Measurements from ENCODE around the gene IGSF23.
"Not testable (repeated sequence)": the region's sequence is repeated elsewhere in the genome, so short reads cannot be mapped to it uniquely, and the experiment has no call there.

Gene IGSF23

DNA sequence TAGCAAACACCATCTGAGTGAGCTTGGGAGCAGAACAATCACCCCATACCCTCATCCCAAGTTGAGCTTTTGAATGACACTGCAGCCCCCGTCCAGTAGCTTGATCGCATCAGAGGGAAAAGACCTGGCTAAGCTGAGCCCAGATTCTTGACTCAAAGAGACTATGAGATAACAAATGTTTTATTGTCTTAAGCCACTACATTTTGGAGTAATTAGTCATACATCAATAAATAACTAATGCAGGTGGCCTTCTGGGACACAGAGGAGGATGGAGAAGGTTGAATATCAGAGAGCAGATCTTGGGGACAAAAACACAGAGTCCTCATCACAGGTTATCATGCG lies 24.6 kb upstream of the IGSF23 start:
- DNase-seq, result no peak
- Histone ChIP-seq H2AFZ (ENCODE audit: low read length) (no peak overlapping the region), H3K36me3 (replicated peaks; ENCODE audit: insufficient read depth, low read length) (no peaks in the 10 kb centered on the region), H3K4me2 (ENCODE audit: low read depth, low read length) (no peak overlapping the region), H3K9ac (ENCODE audit: low read length) (no peak overlapping the region), H3K4me1 (ENCODE audit: low read length) (no peaks in the 10 kb centered on the region), H3K27me3 (replicated peaks; ENCODE audit: insufficient read depth, low read length) (peaks cover 7% of the 10 kb centered on the region; the same call in 1 of the 2 replicates), H3K4me3 (ENCODE audit: low read length) (no peak overlapping the region), H4K20me1 (ENCODE audit: insufficient read depth, low read length) (no peaks in the 10 kb centered on the region), H3K9me2 (replicated peaks; ENCODE audit: insufficient read depth, low read length) (no peaks in the 10 kb centered on the region), H3K79me2 (ENCODE audit: low read length) (no peaks in the 10 kb centered on the region), H3K9me3 (replicated peaks; ENCODE audit: insufficient read depth, low read length) (no peaks in the 10 kb centered on the region), H3K27ac (ENCODE audit: low read length) (no peak overlapping the region), H3F3A (ENCODE audit: insufficient read depth, low read length) (no peaks in the 10 kb centered on the region)
- TF ChIP-seq EZH2 (optimal IDR thresholded peaks at IDR 0.05; ENCODE audit: low read depth, low read length), result no peak
- TF ChIP-seq EZH2phosphoT487 (IDR thresholded peaks at IDR 0.05; ENCODE audit: low read length), result no peak
- TF ChIP-seq, protein P1, sequence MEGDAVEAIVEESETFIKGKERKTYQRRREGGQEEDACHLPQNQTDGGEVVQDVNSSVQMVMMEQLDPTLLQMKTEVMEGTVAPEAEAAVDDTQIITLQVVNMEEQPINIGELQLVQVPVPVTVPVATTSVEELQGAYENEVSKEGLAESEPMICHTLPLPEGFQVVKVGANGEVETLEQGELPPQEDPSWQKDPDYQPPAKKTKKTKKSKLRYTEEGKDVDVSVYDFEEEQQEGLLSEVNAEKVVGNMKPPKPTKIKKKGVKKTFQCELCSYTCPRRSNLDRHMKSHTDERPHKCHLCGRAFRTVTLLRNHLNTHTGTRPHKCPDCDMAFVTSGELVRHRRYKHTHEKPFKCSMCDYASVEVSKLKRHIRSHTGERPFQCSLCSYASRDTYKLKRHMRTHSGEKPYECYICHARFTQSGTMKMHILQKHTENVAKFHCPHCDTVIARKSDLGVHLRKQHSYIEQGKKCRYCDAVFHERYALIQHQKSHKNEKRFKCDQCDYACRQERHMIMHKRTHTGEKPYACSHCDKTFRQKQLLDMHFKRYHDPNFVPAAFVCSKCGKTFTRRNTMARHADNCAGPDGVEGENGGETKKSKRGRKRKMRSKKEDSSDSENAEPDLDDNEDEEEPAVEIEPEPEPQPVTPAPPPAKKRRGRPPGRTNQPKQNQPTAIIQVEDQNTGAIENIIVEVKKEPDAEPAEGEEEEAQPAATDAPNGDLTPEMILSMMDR (IDR thresholded peaks at IDR 0.05; ENCODE audit: low read length), result no peak

DNA sequence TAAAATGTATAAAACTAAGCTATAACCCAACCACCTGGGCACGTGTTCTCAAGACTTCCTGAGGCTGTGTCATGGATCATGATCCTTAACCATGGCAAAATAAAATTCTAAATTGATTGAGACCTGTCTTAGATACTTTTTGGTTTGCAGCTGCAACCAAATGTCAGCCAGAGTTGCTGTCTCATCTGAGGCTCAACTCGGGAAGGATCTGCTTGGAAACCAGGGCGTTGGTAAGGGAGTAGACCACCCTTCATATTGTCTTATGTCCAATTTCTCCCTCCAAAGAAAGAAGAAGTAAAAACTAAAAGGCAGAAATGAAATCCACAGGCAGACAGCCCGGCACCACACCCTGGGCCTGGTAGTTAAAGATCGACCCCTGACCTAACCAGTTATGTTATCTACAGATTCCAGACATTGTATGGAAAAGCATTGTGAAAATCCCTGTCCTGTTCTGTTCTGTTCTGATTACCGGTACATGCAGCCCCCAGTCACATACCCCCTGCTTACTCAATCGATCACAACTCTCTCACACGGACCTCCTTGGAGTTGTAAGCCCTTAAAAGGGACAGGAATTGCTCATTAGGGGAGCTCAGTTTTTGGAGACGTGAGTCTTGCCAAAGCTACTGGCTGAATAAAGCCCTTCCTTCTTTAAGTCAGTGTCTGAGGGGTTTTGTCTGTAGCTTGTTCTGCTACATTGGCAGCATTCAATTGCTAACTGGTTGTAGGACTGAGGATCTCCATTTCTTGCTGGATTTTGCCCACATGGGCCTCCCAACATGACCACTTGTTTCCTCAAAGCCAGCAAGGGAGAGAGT lies 22.9 kb upstream of the IGSF23 start:
- H3K9me3 ChIP-seq (replicated peaks; ENCODE audit: insufficient read depth, low read length), result no peaks in the 10 kb centered on the region
- no peaks in the 10 kb centered on the region for H3K36me3 ChIP-seq (replicated peaks; ENCODE audit: insufficient read depth, low read length)
- H3K79me2 ChIP-seq (ENCODE audit: low read length), result no peaks in the 10 kb centered on the region
- no peak overlapping the region for H3K4me2 ChIP-seq (ENCODE audit: low read depth, low read length)
- H3K27me3 ChIP-seq (replicated peaks; ENCODE audit: insufficient read depth, low read length), result peaks cover 7% of the 10 kb centered on the region; the same call in 1 of the 2 replicates
- no peaks in the 10 kb centered on the region for H3K4me1 ChIP-seq (ENCODE audit: low read length)
- H3K9me2 ChIP-seq (replicated peaks; ENCODE audit: insufficient read depth, low read length), result no peaks in the 10 kb centered on the region
- H2AFZ ChIP-seq (ENCODE audit: low read length), result no peak overlapping the region
- H3K9ac ChIP-seq (ENCODE audit: low read length), result no peak overlapping the region
- no peak overlapping the region for H3K4me3 ChIP-seq (ENCODE audit: low read length)
- no peaks in the 10 kb centered on the region for H3F3A ChIP-seq (ENCODE audit: insufficient read depth, low read length)
- H3K27ac ChIP-seq (ENCODE audit: low read length), result no peak overlapping the region
- DNase-seq, result no peak
- H4K20me1 ChIP-seq (ENCODE audit: insufficient read depth, low read length), result no peaks in the 10 kb centered on the region
- TF ChIP-seq, protein P1 (IDR thresholded peaks at IDR 0.05; ENCODE audit: low read length), result no peak
- TF ChIP-seq EZH2 (optimal IDR thresholded peaks at IDR 0.05; ENCODE audit: low read depth, low read length) (no peak), EZH2phosphoT487 (IDR thresholded peaks at IDR 0.05; ENCODE audit: low read length) (no peak)

DNA sequence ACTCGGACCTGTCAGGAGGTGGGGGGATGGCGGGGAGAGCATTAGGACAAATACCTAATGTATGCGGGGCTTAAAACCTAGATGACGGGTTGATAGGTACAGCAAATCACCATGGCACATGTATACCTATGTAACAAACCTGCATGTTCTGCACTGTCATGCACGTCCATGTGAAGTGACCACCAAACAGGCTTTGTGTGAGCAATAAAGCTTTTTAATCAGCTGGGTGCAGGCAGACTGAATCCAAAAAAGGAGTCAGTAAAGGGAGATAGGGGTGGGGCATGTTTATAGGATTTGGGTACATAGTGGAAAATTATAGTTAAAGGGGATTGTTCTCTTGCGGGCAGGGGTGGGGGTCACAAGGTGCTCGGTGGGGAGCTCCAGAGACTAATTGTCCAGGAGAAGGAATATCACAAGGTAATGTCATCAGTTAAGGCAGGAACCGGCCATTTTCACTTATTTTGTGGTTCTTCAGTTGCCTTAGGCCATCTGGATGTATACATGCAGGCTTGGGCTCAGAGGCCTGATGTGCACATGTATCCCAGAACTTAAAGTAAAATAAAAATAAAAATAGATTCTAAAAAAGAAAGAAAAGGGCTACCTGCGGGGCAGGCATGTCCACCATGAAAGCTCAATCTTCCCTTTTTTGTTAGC lies 21.9 kb upstream of the IGSF23 start:
- H3K4me2 ChIP-seq (ENCODE audit: low read depth, low read length); DNase-seq; H3K9ac ChIP-seq (ENCODE audit: low read length); H3K4me3 ChIP-seq (ENCODE audit: low read length); H3K9me2 ChIP-seq (replicated peaks; ENCODE audit: insufficient read depth, low read length); H3K79me2 ChIP-seq (ENCODE audit: low read length); H3F3A ChIP-seq (ENCODE audit: insufficient read depth, low read length); H4K20me1 ChIP-seq (ENCODE audit: insufficient read depth, low read length); H3K27me3 ChIP-seq (replicated peaks; ENCODE audit: insufficient read depth, low read length); H3K27ac ChIP-seq (ENCODE audit: low read length); H2AFZ ChIP-seq (ENCODE audit: low read length); H3K4me1 ChIP-seq (ENCODE audit: low read length); H3K36me3 ChIP-seq (replicated peaks; ENCODE audit: insufficient read depth, low read length); H3K9me3 ChIP-seq (replicated peaks; ENCODE audit: insufficient read depth, low read length): not testable (repeated sequence)

DNA sequence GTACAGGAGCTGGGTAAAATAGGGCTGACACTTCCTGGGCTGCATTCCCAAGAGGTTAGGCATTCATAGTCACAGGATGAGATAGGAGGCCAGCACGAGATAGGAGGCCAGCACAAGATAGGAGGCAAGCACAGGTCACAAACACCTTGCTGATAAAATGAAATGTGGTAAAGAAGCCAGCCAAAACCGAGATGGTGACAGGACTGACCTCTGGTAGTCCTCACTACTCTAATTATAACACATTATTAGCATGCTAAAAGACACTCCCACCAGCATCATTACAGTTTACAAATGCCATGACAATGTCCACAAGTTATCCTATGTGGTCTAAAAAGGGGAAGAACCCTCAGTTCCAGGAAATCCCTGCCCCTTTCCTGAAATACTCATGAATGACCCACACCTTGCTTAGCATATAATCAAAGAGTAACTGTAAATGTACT lies 20.9 kb upstream of the IGSF23 start:
- no peaks in the 10 kb centered on the region for H3K9me3 ChIP-seq (replicated peaks; ENCODE audit: insufficient read depth, low read length)
- no peak overlapping the region for H3K9ac ChIP-seq (ENCODE audit: low read length)
- H3K4me2 ChIP-seq (ENCODE audit: low read depth, low read length), result no peak overlapping the region
- H2AFZ ChIP-seq (ENCODE audit: low read length), result no peak overlapping the region
- H3K27ac ChIP-seq (ENCODE audit: low read length), result no peak overlapping the region
- no peaks in the 10 kb centered on the region for H3K4me1 ChIP-seq (ENCODE audit: low read length)
- TF ChIP-seq EZH2phosphoT487 (IDR thresholded peaks at IDR 0.05; ENCODE audit: low read length) (no peak), EZH2 (optimal IDR thresholded peaks at IDR 0.05; ENCODE audit: low read depth, low read length) (no peak)
- TF ChIP-seq, protein P1 (IDR thresholded peaks at IDR 0.05; ENCODE audit: low read length), result no peak
- H4K20me1 ChIP-seq (ENCODE audit: insufficient read depth, low read length), result no peaks in the 10 kb centered on the region
- no peaks in the 10 kb centered on the region for H3K36me3 ChIP-seq (replicated peaks; ENCODE audit: insufficient read depth, low read length)
- H3K4me3 ChIP-seq (ENCODE audit: low read length), result no peak overlapping the region
- H3F3A ChIP-seq (ENCODE audit: insufficient read depth, low read length), result no peaks in the 10 kb centered on the region
- no peaks in the 10 kb centered on the region for H3K79me2 ChIP-seq (ENCODE audit: low read length)
- no peaks in the 10 kb centered on the region for H3K9me2 ChIP-seq (replicated peaks; ENCODE audit: insufficient read depth, low read length)
- no peak for DNase-seq
- H3K27me3 ChIP-seq (replicated peaks; ENCODE audit: insufficient read depth, low read length), result peaks cover 13% of the 10 kb centered on the region; the same call in 1 of the 2 replicates
